ENCODE data around the gene FBN2.

Gene FBN2

GRCh38 chr5:128225245-128226030, 312.6 kb downstream of the FBN2 start:
- H3K4me3 ChIP-seq (ENCODE audit: low read depth, low read length), result no peak overlapping the region
- no peaks in the 10 kb centered on the region for H3K36me3 ChIP-seq (ENCODE audit: control insufficient read depth in 1 of 2, insufficient read depth in 2 of 2, low read length in 2 of 2)
- no peak overlapping the region for H4K91ac ChIP-seq (ENCODE audit: low read depth, low read length)
- no peak overlapping the region for H2AFZ ChIP-seq (ENCODE audit: insufficient read depth, low read length, poor library complexity)
- WGBS (ENCODE audit: extremely low coverage, insufficient coverage, insufficient read length), result no CpG with 5 or more reads among the region's 2 CpGs
- no peaks in the 10 kb centered on the region for H3K4me1 ChIP-seq (ENCODE audit: control insufficient read depth in 1 of 2, insufficient read depth in 2 of 2, low read length in 2 of 2)
- H3K27me3 ChIP-seq (ENCODE audit: insufficient read depth, low read length), result no peaks in the 10 kb centered on the region
- H3K9ac ChIP-seq (ENCODE audit: low read length), result no peak overlapping the region
- no peak overlapping the region for H3K18ac ChIP-seq (ENCODE audit: low read length)
- no peak overlapping the region for H3K23ac ChIP-seq (ENCODE audit: low read length)
- H3K79me1 ChIP-seq (ENCODE audit: low read length), result no peaks in the 10 kb centered on the region
- H3K9me3 ChIP-seq (ENCODE audit: insufficient read depth, low read depth, low read length), result no peaks in the 10 kb centered on the region
- H2AK5ac ChIP-seq (ENCODE audit: low read length), result no peak overlapping the region
- no peak overlapping the region for H2BK12ac ChIP-seq (ENCODE audit: low read length)
- no peak overlapping the region for H3K4me2 ChIP-seq (ENCODE audit: low read length)
- no peak overlapping the region for H3K27ac ChIP-seq (ENCODE audit: low read depth, low read length)
- no peaks in the 10 kb centered on the region for H3K79me2 ChIP-seq (ENCODE audit: control insufficient read depth, insufficient read depth, low read length, poor library complexity)
- no peak overlapping the region for H4K8ac ChIP-seq (ENCODE audit: low read depth, low read length)
- no peak overlapping the region for H2BK5ac ChIP-seq (ENCODE audit: low read depth, low read length, poor library complexity)
- H2BK120ac ChIP-seq (ENCODE audit: insufficient read depth, low read length, poor library complexity), result no peak overlapping the region
- no peak overlapping the region for H3K4ac ChIP-seq (ENCODE audit: low read depth, low read length)
- H3K14ac ChIP-seq (ENCODE audit: low read length), result no peak overlapping the region
- H4K12ac ChIP-seq (ENCODE audit: low read depth, low read length), result no peak overlapping the region
- DNase-seq, result no peak

- H3K18ac ChIP-seq (ENCODE audit: low read length), result no peak overlapping the region
- H2BK5ac ChIP-seq (ENCODE audit: low read depth, low read length, poor library complexity), result no peak overlapping the region
- H2AFZ ChIP-seq (ENCODE audit: insufficient read depth, low read length, poor library complexity), result no peak overlapping the region
- H3K14ac ChIP-seq (ENCODE audit: low read length), result no peak overlapping the region
- H3K4me2 ChIP-seq (ENCODE audit: low read length), result no peak overlapping the region
- no peaks in the 10 kb centered on the region for H3K79me1 ChIP-seq (ENCODE audit: low read length)
- H3K4me1 ChIP-seq (ENCODE audit: control insufficient read depth in 1 of 2, insufficient read depth in 2 of 2, low read length in 2 of 2), result no peaks in the 10 kb centered on the region
- WGBS (ENCODE audit: extremely low coverage, insufficient coverage, insufficient read length), result no CpG with 5 or more reads among the region's 1 CpG
- no peak overlapping the region for H2BK12ac ChIP-seq (ENCODE audit: low read length)
- no peak overlapping the region for H4K91ac ChIP-seq (ENCODE audit: low read depth, low read length)
- no peak overlapping the region for H3K4me3 ChIP-seq (ENCODE audit: low read depth, low read length)
- no peaks in the 10 kb centered on the region for H3K79me2 ChIP-seq (ENCODE audit: control insufficient read depth, insufficient read depth, low read length, poor library complexity)
- H2AK5ac ChIP-seq (ENCODE audit: low read length), result no peak overlapping the region
- no peak overlapping the region for H2BK120ac ChIP-seq (ENCODE audit: insufficient read depth, low read length, poor library complexity)
- H3K27me3 ChIP-seq (ENCODE audit: insufficient read depth, low read length), result no peaks in the 10 kb centered on the region
- H3K9me3 ChIP-seq (ENCODE audit: insufficient read depth, low read depth, low read length), result no peaks in the 10 kb centered on the region
- no peaks in the 10 kb centered on the region for H3K36me3 ChIP-seq (ENCODE audit: control insufficient read depth in 1 of 2, insufficient read depth in 2 of 2, low read length in 2 of 2)
- no peak overlapping the region for H3K9ac ChIP-seq (ENCODE audit: low read length)
- no peak overlapping the region for H3K23ac ChIP-seq (ENCODE audit: low read length)
- H3K27ac ChIP-seq (ENCODE audit: low read depth, low read length), result no peak overlapping the region
- H4K8ac ChIP-seq (ENCODE audit: low read depth, low read length), result no peak overlapping the region
- no peak overlapping the region for H3K4ac ChIP-seq (ENCODE audit: low read depth, low read length)
- no peak for DNase-seq
- H4K12ac ChIP-seq (ENCODE audit: low read depth, low read length), result no peak overlapping the region
Observed at GRCh38 chr5:128224336-128224735, 313.7 kb downstream of the FBN2 start.

- Histone ChIP-seq H3K27me3 (ENCODE audit: insufficient read depth, low read length) (no peaks in the 10 kb centered on the region), H3K79me2 (ENCODE audit: control insufficient read depth, insufficient read depth, low read length, poor library complexity) (no peaks in the 10 kb centered on the region), H4K12ac (ENCODE audit: low read depth, low read length) (no peak overlapping the region), H3K36me3 (ENCODE audit: control insufficient read depth in 1 of 2, insufficient read depth in 2 of 2, low read length in 2 of 2) (no peaks in the 10 kb centered on the region), H3K4me3 (ENCODE audit: low read depth, low read length) (no peak overlapping the region), H4K91ac (ENCODE audit: low read depth, low read length) (no peak overlapping the region), H2AK5ac (ENCODE audit: low read length) (no peak overlapping the region), H3K18ac (ENCODE audit: low read length) (no peak overlapping the region), H3K9me3 (ENCODE audit: insufficient read depth, low read depth, low read length) (no peaks in the 10 kb centered on the region), H2BK120ac (ENCODE audit: insufficient read depth, low read length, poor library complexity) (no peak overlapping the region), H3K9ac (ENCODE audit: low read length) (no peak overlapping the region), H3K4me1 (ENCODE audit: control insufficient read depth in 1 of 2, insufficient read depth in 2 of 2, low read length in 2 of 2) (no peaks in the 10 kb centered on the region), H4K8ac (ENCODE audit: low read depth, low read length) (no peak overlapping the region), H2AFZ (ENCODE audit: insufficient read depth, low read length, poor library complexity) (no peak overlapping the region), H3K14ac (ENCODE audit: low read length) (no peak overlapping the region), H3K4ac (ENCODE audit: low read depth, low read length) (no peak overlapping the region), H3K4me2 (ENCODE audit: low read length) (no peak overlapping the region), H2BK12ac (ENCODE audit: low read length) (no peak overlapping the region), H3K79me1 (ENCODE audit: low read length) (no peaks in the 10 kb centered on the region), H2BK5ac (ENCODE audit: low read depth, low read length, poor library complexity) (no peak overlapping the region), H3K23ac (ENCODE audit: low read length) (no peak overlapping the region), H3K27ac (ENCODE audit: low read depth, low read length) (no peak overlapping the region)
- no peak for DNase-seq
- WGBS (ENCODE audit: extremely low coverage, insufficient coverage, insufficient read length), result no CpG with 5 or more reads among the region's 2 CpGs
Observed at GRCh38 chr5:128220841-128221240, 317.2 kb downstream of the FBN2 start.

GRCh38 chr5:128216860-128217531, 321.0 kb downstream of the FBN2 start:
- Histone ChIP-seq H4K8ac (ENCODE audit: low read depth, low read length) (no peak overlapping the region), H2AFZ (ENCODE audit: insufficient read depth, low read length, poor library complexity) (no peak overlapping the region), H3K36me3 (ENCODE audit: control insufficient read depth in 1 of 2, insufficient read depth in 2 of 2, low read length in 2 of 2) (no peaks in the 10 kb centered on the region), H2BK120ac (ENCODE audit: insufficient read depth, low read length, poor library complexity) (no peak overlapping the region), H3K23ac (ENCODE audit: low read length) (no peak overlapping the region), H3K14ac (ENCODE audit: low read length) (no peak overlapping the region), H3K4me2 (ENCODE audit: low read length) (no peak overlapping the region), H3K79me1 (ENCODE audit: low read length) (no peaks in the 10 kb centered on the region), H3K4me1 (ENCODE audit: control insufficient read depth in 1 of 2, insufficient read depth in 2 of 2, low read length in 2 of 2) (no peaks in the 10 kb centered on the region), H3K9me3 (ENCODE audit: insufficient read depth, low read depth, low read length) (peaks cover 2% of the 10 kb centered on the region), H4K91ac (ENCODE audit: low read depth, low read length) (no peak overlapping the region), H4K12ac (ENCODE audit: low read depth, low read length) (no peak overlapping the region), H3K4ac (ENCODE audit: low read depth, low read length) (no peak overlapping the region), H2BK12ac (ENCODE audit: low read length) (no peak overlapping the region), H3K79me2 (ENCODE audit: control insufficient read depth, insufficient read depth, low read length, poor library complexity) (no peaks in the 10 kb centered on the region), H3K18ac (ENCODE audit: low read length) (no peak overlapping the region), H2AK5ac (ENCODE audit: low read length) (no peak overlapping the region), H3K9ac (ENCODE audit: low read length) (no peak overlapping the region), H3K4me3 (ENCODE audit: low read depth, low read length) (no peak overlapping the region), H3K27ac (ENCODE audit: low read depth, low read length) (no peak overlapping the region), H3K27me3 (ENCODE audit: insufficient read depth, low read length) (no peaks in the 10 kb centered on the region), H2BK5ac (ENCODE audit: low read depth, low read length, poor library complexity) (no peak overlapping the region)
- no peak for DNase-seq
- no CpG with 5 or more reads among the region's 15 CpGs for WGBS (ENCODE audit: extremely low coverage, insufficient coverage, insufficient read length)

Measured in trophoblast cell (in vitro differentiated cells and primary cell).